ENCODE data around the gene AASDH.

Gene AASDH

GRCh38 chr4:56301181-56301996 is 85.9 kb downstream of the AASDH start:
- no peaks in the 10 kb centered on the region for H3K9me3 Mint-ChIP-seq
- H3K4me1 Mint-ChIP-seq (ENCODE audit: low read depth): no peaks in the 10 kb centered on the region
- H3K36me3 Mint-ChIP-seq (ENCODE audit: low read depth): no peaks in the 10 kb centered on the region
- intact Hi-C loops (cut with micrococcal nuclease): no loop called here
- H3K4me3 Mint-ChIP-seq: no peak overlapping the region
- H3K27me3 Mint-ChIP-seq: no peaks in the 10 kb centered on the region
- H3K27ac Mint-ChIP-seq: no peak overlapping the region

GRCh38 chr4:56298236-56298635 is 89.1 kb downstream of the AASDH start:
- Mint-ChIP-seq H3K36me3 (ENCODE audit: low read depth) (no peaks in the 10 kb centered on the region), H3K27ac (no peak overlapping the region), H3K27me3 (no peaks in the 10 kb centered on the region), H3K4me3 (no peak overlapping the region), H3K9me3 (no peaks in the 10 kb centered on the region), H3K4me1 (ENCODE audit: low read depth) (no peaks in the 10 kb centered on the region)
- intact Hi-C loops (cut with micrococcal nuclease): no loop called here

GRCh38 chr4:56297776-56298175 is 89.5 kb downstream of the AASDH start:
- Mint-ChIP-seq H3K36me3 (ENCODE audit: low read depth) (no peaks in the 10 kb centered on the region), H3K27me3 (no peaks in the 10 kb centered on the region), H3K4me1 (ENCODE audit: low read depth) (no peaks in the 10 kb centered on the region), H3K4me3 (no peak overlapping the region), H3K27ac (no peak overlapping the region), H3K9me3 (no peaks in the 10 kb centered on the region)
- intact Hi-C loops (cut with micrococcal nuclease): no loop called here

- intact Hi-C loops (cut with micrococcal nuclease): no loop called here
- Mint-ChIP-seq H3K9me3 (no peaks in the 10 kb centered on the region), H3K4me1 (ENCODE audit: low read depth) (no peaks in the 10 kb centered on the region), H3K36me3 (ENCODE audit: low read depth) (no peaks in the 10 kb centered on the region), H3K27me3 (no peaks in the 10 kb centered on the region), H3K4me3 (no peak overlapping the region), H3K27ac (no peak overlapping the region)
These were observed 90.8 kb downstream of the AASDH start for GRCh38 chr4:56296526-56296925.

DNA sequence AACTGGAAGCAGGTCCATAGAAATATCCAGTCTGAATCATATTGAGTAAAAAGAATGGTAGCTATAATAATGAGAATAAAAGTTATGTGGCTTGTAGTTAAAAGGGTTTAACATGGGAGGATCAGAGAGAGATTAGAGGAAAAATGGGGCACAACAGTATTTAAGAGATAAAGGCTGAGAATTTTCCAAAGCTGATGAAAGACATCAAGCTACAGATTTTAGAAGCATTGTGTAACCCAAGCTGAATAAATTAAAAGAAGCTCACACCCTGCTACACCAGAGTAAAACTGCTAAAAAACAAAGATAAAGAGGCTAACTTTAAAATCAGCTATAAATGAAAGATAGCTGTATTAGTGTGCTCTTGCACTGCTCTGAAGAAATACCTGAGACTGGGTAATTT is 94.2 kb downstream of the AASDH start:
- Mint-ChIP-seq H3K9me3 (no peaks in the 10 kb centered on the region), H3K27ac (no peak overlapping the region), H3K27me3 (no peaks in the 10 kb centered on the region), H3K4me3 (no peak overlapping the region), H3K4me1 (ENCODE audit: low read depth) (no peaks in the 10 kb centered on the region), H3K36me3 (ENCODE audit: low read depth) (no peaks in the 10 kb centered on the region)
- intact Hi-C loops (cut with micrococcal nuclease): no loop called here

GRCh38 chr4:56289934-56290333 is 97.4 kb downstream of the AASDH start:
- Mint-ChIP-seq H3K36me3 (ENCODE audit: low read depth) (no peaks in the 10 kb centered on the region), H3K27me3 (no peaks in the 10 kb centered on the region), H3K4me1 (ENCODE audit: low read depth) (no peaks in the 10 kb centered on the region), H3K27ac (no peak overlapping the region), H3K4me3 (no peak overlapping the region), H3K9me3 (no peaks in the 10 kb centered on the region)
- intact Hi-C loops (cut with micrococcal nuclease): no loop called here

DNA sequence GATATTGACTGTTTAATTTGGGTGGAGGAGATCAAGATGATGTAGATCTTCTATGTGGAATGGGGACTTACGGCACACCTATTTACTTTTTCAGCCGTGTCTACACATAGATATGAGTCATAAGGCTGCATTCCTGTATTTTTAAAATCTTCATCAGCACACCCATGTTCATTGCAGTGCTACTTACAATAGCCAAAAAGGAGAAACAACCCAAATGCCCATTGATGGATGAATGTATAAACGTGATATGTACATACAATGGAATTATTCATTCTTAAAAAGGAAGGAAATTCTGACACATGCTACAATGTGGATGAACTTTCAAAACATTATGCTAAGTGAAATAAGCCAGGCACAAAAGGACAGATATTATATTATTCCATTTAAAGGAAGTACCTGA is 98.6 kb downstream of the AASDH start:
- Mint-ChIP-seq H3K9me3 (no peaks in the 10 kb centered on the region), H3K4me3 (no peak overlapping the region), H3K27me3 (no peaks in the 10 kb centered on the region), H3K27ac (no peak overlapping the region), H3K36me3 (ENCODE audit: low read depth) (no peaks in the 10 kb centered on the region), H3K4me1 (ENCODE audit: low read depth) (no peaks in the 10 kb centered on the region)
- intact Hi-C loops (cut with micrococcal nuclease): no loop called here

All from dendritic cell treated with granulocyte-macrophage colony-stimulating factor and Interleukin-4, amounts not matched to agents 40 ng/mL and 50 ng/mL, for 4 days (primary cell).